HG03097 (cell line): ENCODE results near the gene PLEKHG5.
"Not testable (repeated sequence)": the region's sequence is repeated elsewhere in the genome, so short reads cannot be mapped to it uniquely, and the experiment has no call there.

ENCODE experiments used
- ATAC-seq: cut with Tn5 transposase; IDR thresholded peaks from one replicate; pipeline ENCODE4 v1.9.1; 2021; ENCODE audit not compliant: unreplicated experiment, low FRiP score

The PLEKHG5 gene

GRCh38 chr1:6497215-6497866, 5.9 kb upstream of the PLEKHG5 start:
- no peak for ATAC-seq

- ATAC-seq: no peak
Measured at GRCh38 chr1:6496890-6497214, 5.4 kb upstream of the PLEKHG5 start.

- no peak for ATAC-seq
Measured at GRCh38 chr1:6496365-6496721, 4.9 kb upstream of the PLEKHG5 start.

- no peak for ATAC-seq
Measured at GRCh38 chr1:6495540-6496364, 4.3 kb upstream of the PLEKHG5 start.

GRCh38 chr1:6495041-6495441, 3.6 kb upstream of the PLEKHG5 start:
- no peak for ATAC-seq

- no peak for ATAC-seq
Measured at GRCh38 chr1:6494627-6495026, 3.2 kb upstream of the PLEKHG5 start.

GRCh38 chr1:6493834-6494223, 2.4 kb upstream of the PLEKHG5 start:
- ATAC-seq: not testable (repeated sequence)

GRCh38 chr1:6491966-6492365, 499 bp upstream of the PLEKHG5 start:
- no peak for ATAC-seq

GRCh38 chr1:6491081-6491449, 402 bp downstream of the PLEKHG5 start:
- no peak for ATAC-seq

GRCh38 chr1:6490181-6491080, 1.0 kb downstream of the PLEKHG5 start:
- no peak for ATAC-seq

- ATAC-seq: no peak
Measured at GRCh38 chr1:6489799-6490180, 1.7 kb downstream of the PLEKHG5 start.

- no peak for ATAC-seq
Measured at GRCh38 chr1:6489383-6489765, 2.1 kb downstream of the PLEKHG5 start.

- no peak for ATAC-seq
Measured at GRCh38 chr1:6488602-6489382, 2.7 kb downstream of the PLEKHG5 start.

GRCh38 chr1:6487804-6488484, 3.5 kb downstream of the PLEKHG5 start:
- no peak for ATAC-seq

GRCh38 chr1:6486433-6487011, 4.9 kb downstream of the PLEKHG5 start:
- ATAC-seq: peak; percentile 55

GRCh38 chr1:6485168-6486101, 6.0 kb downstream of the PLEKHG5 start:
- ATAC-seq: no peak

- no peak for ATAC-seq
Measured at GRCh38 chr1:6484826-6485167, 6.7 kb downstream of the PLEKHG5 start.

- no peak for ATAC-seq
Measured at GRCh38 chr1:6483761-6484117, 7.7 kb downstream of the PLEKHG5 start.
